Endothelial cell of umbilical vein (primary cell): Measurements from ENCODE around the gene PRKAG2.

Experiments
- EZH2 ChIP-seq: IDR thresholded peaks from 2 replicates; pipeline ENCODE4 v1.6.1; 2012; ENCODE audit warnings: borderline replicate concordance, low read depth, mild to moderate bottlenecking, moderate library complexity, low read length, inconsistent platforms; ENCODE audit not compliant: severe bottlenecking
- JUN ChIP-seq: IDR thresholded peaks from 2 replicates; pipeline ENCODE4 v1.6.1; 2011; ENCODE audit warnings: borderline replicate concordance, low read depth; ENCODE audit not compliant: insufficient read length, insufficient read depth
- MAX ChIP-seq: IDR thresholded peaks from 2 replicates; pipeline ENCODE4 v1.6.1; 2011; ENCODE audit not compliant: insufficient read depth, insufficient read length
- POLR2A ChIP-seq: IDR thresholded peaks from 2 replicates; pipeline ENCODE4 v1.6.1; 2012; ENCODE audit warnings: low read depth, mild to moderate bottlenecking, control low read depth, low read length
- POLR2AphosphoS5 ChIP-seq: IDR thresholded peaks from 2 replicates; pipeline ENCODE4 v1.6.1; 2012; ENCODE audit warnings: low read depth, mild to moderate bottlenecking, control low read depth, low read length, moderate library complexity; ENCODE audit not compliant: insufficient read depth
- TF ChIP-seq, protein P1 (sequence below), 2 donors: IDR thresholded peaks; 1 replicate in 1 of 2; 2 replicates in 1 of 2; pipeline ENCODE4 v1.5.1; 2011; ENCODE audit warnings: low read length in 2 of 2, mild to moderate bottlenecking in 2 of 2, moderate library complexity in 2 of 2, control low read depth in 1 of 2, inconsistent platforms in 1 of 2, low read depth in 1 of 2; ENCODE audit not compliant: insufficient read depth in 1 of 2; ENCODE audit errors: extremely low read depth in 1 of 2

- TF ChIP-seq, protein P1, sequence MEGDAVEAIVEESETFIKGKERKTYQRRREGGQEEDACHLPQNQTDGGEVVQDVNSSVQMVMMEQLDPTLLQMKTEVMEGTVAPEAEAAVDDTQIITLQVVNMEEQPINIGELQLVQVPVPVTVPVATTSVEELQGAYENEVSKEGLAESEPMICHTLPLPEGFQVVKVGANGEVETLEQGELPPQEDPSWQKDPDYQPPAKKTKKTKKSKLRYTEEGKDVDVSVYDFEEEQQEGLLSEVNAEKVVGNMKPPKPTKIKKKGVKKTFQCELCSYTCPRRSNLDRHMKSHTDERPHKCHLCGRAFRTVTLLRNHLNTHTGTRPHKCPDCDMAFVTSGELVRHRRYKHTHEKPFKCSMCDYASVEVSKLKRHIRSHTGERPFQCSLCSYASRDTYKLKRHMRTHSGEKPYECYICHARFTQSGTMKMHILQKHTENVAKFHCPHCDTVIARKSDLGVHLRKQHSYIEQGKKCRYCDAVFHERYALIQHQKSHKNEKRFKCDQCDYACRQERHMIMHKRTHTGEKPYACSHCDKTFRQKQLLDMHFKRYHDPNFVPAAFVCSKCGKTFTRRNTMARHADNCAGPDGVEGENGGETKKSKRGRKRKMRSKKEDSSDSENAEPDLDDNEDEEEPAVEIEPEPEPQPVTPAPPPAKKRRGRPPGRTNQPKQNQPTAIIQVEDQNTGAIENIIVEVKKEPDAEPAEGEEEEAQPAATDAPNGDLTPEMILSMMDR (IDR thresholded peaks at IDR 0.05; ENCODE audit: extremely low read depth in 1 of 2, insufficient read depth in 1 of 2, low read depth in 1 of 2, low read length in 2 of 2): no peak
- TF ChIP-seq EZH2: no peak
- no peak for TF ChIP-seq POLR2AphosphoS5
- no peak for TF ChIP-seq MAX
- TF ChIP-seq JUN: no peak
- TF ChIP-seq POLR2A: no peak
These were observed 90.7 kb downstream of the PRKAG2 start for GRCh38 chr7:151786241-151786640.
